GM19455 (cell line): ENCODE measurements around the gene TNFAIP1.

ENCODE experiments used
- ATAC-seq: cut with Tn5 transposase; IDR thresholded peaks from one replicate; pipeline ENCODE4 v1.9.1; 2021; ENCODE audit not compliant: unreplicated experiment

TNFAIP1 gene

GRCh38 chr17:28345419-28346198 lies 10.0 kb downstream of the TNFAIP1 start:
- ATAC-seq: no peak

GRCh38 chr17:28346199-28346580 lies 10.6 kb downstream of the TNFAIP1 start:
- no peak for ATAC-seq

- no peak for ATAC-seq
Measured at GRCh38 chr17:28346746-28347246, 11.2 kb downstream of the TNFAIP1 start.

- ATAC-seq: no peak
Measured at GRCh38 chr17:28347261-28347891, 11.8 kb downstream of the TNFAIP1 start.

GRCh38 chr17:28348979-28349378 lies 13.4 kb downstream of the TNFAIP1 start:
- no peak for ATAC-seq

- ATAC-seq: no peak
Measured at GRCh38 chr17:28350271-28350670, 14.7 kb downstream of the TNFAIP1 start.

- peak; percentile 94 for ATAC-seq
Measured at GRCh38 chr17:28357061-28357900, 21.7 kb downstream of the TNFAIP1 start, which contains the start of gene POLDIP2. TSS of gene POLDIP2 (minus strand) at chr17:28357527. CDS start at chr17:28357448, 79 bp downstream.

- no peak for ATAC-seq
Measured at GRCh38 chr17:28357901-28358197, 22.3 kb downstream of the TNFAIP1 start.

- no peak for ATAC-seq
Measured at GRCh38 chr17:28363186-28363585, 27.6 kb downstream of the TNFAIP1 start.

- no peak for ATAC-seq
Measured at GRCh38 chr17:28363776-28364650, 28.5 kb downstream of the TNFAIP1 start.

- ATAC-seq: no peak
Measured at GRCh38 chr17:28364665-28365363, 29.3 kb downstream of the TNFAIP1 start, which contains the start of gene SEBOX. TSS of gene SEBOX (minus strand) at chr17:28365199. CDS start at chr17:28365151, 48 bp downstream.

GRCh38 chr17:28365487-28365886 lies 29.9 kb downstream of the TNFAIP1 start:
- no peak for ATAC-seq

GRCh38 chr17:28366605-28367004 lies 31.0 kb downstream of the TNFAIP1 start:
- no peak for ATAC-seq

GRCh38 chr17:28367641-28368305 lies 32.2 kb downstream of the TNFAIP1 start:
- ATAC-seq: no peak

GRCh38 chr17:28368306-28368831 lies 32.8 kb downstream of the TNFAIP1 start:
- no peak for ATAC-seq

GRCh38 chr17:28368915-28369683 lies 33.5 kb downstream of the TNFAIP1 start:
- no peak for ATAC-seq

- no peak for ATAC-seq
Measured at GRCh38 chr17:28369684-28370034, 34.1 kb downstream of the TNFAIP1 start.

GRCh38 chr17:28370035-28370743 lies 34.6 kb downstream of the TNFAIP1 start, which contains the start of gene VTN:
TSS of gene VTN (minus strand) at chr17:28370307. CDS start at chr17:28370203, 104 bp downstream.
- ATAC-seq: no peak
